Activated naive CD8-positive, alpha-beta T cell treated with anti-CD3 and anti-CD28 coated beads, Interleukin-2, amount 10 ng/mL, durations not matched to agents 7 days and 5 days (primary cell): Measurements from ENCODE around the gene P3H3. TPM values are rescaled to one million over a fixed set of nuclear protein-coding genes. Genes with fewer than 3 reads are reported as not detected.
"Not testable (repeated sequence)": the region's sequence is repeated elsewhere in the genome, so short reads cannot be mapped to it uniquely, and the experiment has no call there.

Experiments
- ATAC-seq: fragments of 150-1000 bp; cut with Tn5 transposase; one replicate; pipeline ENCODE4 v1.10.0; 2021; ENCODE audit warnings: low read depth, moderate library complexity
- POLR2A ChIA-PET: fragments of 350-600 bp; sonication (Branson Sonifier 250); formaldehyde crosslinking; loops from one replicate; lab custom pipeline; 2021; ENCODE audit warnings: antibody characterized with exemption; lab: Charles Lee
- DNase-seq: peaks from one replicate; pipeline ENCODE4 v3.0.0; 2021
- H3K27ac Mint-ChIP-seq: one replicate; pipeline ENCODE4 v1.8.0; 2022; ENCODE audit warnings: mild to moderate bottlenecking, mixed read lengths
- H3K27me3 Mint-ChIP-seq: one replicate; pipeline ENCODE4 v1.8.0; 2022; ENCODE audit warnings: mild to moderate bottlenecking, moderate library complexity, mixed read lengths
- H3K36me3 Mint-ChIP-seq: one replicate; pipeline ENCODE4 v1.8.0; 2021; ENCODE audit warnings: mild to moderate bottlenecking, mixed read lengths
- H3K4me1 Mint-ChIP-seq: one replicate; pipeline ENCODE4 v1.8.0; 2021; ENCODE audit warnings: mixed read lengths
- H3K4me3 Mint-ChIP-seq: one replicate; pipeline ENCODE4 v1.8.0; 2022; ENCODE audit warnings: mild to moderate bottlenecking, moderate library complexity, mixed read lengths
- H3K9me3 Mint-ChIP-seq: one replicate; pipeline ENCODE4 v1.8.0; 2021; ENCODE audit warnings: mixed read lengths
- total RNA-seq, 2 experiments: library from RNA; stranded (reverse); gene quantifications; one replicate each; pipeline ENCODE4 v1.2.3, GENCODE V29; 2021

Gene P3H3
- total RNA-seq, 2 experiments from 2014 or later = 6.3 to 7.0 TPM

- no peak overlapping the region for H3K4me3 Mint-ChIP-seq
- no peak for ATAC-seq
- peaks cover 9% of the 10 kb centered on the region for H3K36me3 Mint-ChIP-seq
- H3K4me1 Mint-ChIP-seq = peaks cover 2% of the 10 kb centered on the region
- H3K9me3 Mint-ChIP-seq = no peaks in the 10 kb centered on the region
- no peak for DNase-seq
- POLR2A ChIA-PET = no interaction called here
- no peak overlapping the region for H3K27ac Mint-ChIP-seq
- no peaks in the 10 kb centered on the region for H3K27me3 Mint-ChIP-seq
These were observed 56.3 kb downstream of the P3H3 start for GRCh38 chr12:6884539-6884938.

GRCh38 chr12:6886206-6886999, 58.2 kb downstream of the P3H3 start:
- H3K4me3 Mint-ChIP-seq, H3K27ac Mint-ChIP-seq, H3K27me3 Mint-ChIP-seq, H3K36me3 Mint-ChIP-seq, ATAC-seq, H3K4me1 Mint-ChIP-seq, DNase-seq, H3K9me3 Mint-ChIP-seq: not testable (repeated sequence)
- POLR2A ChIA-PET = interaction anchor here (1.1 kb wide), 1 partner anchor 18 kb away, joined by 3 read pairs; no protein-coding TSS in a partner anchor

GRCh38 chr12:6887460-6887859, 59.3 kb downstream of the P3H3 start:
- Mint-ChIP-seq H3K4me3 (no peak overlapping the region), H3K9me3 (no peaks in the 10 kb centered on the region), H3K27ac (no peak overlapping the region), H3K36me3 (peaks cover 7% of the 10 kb centered on the region), H3K27me3 (no peaks in the 10 kb centered on the region), H3K4me1 (peaks cover 15% of the 10 kb centered on the region)
- ATAC-seq (no peak), DNase-seq (no peak)
- POLR2A ChIA-PET = interaction anchor here (0.8 kb wide), 1 partner anchor 18 kb away, joined by 3 read pairs; no protein-coding TSS in a partner anchor

GRCh38 chr12:6888360-6888759, 60.2 kb downstream of the P3H3 start:
- ATAC-seq (no peak), DNase-seq (no peak)
- no peaks in the 10 kb centered on the region for H3K9me3 Mint-ChIP-seq
- H3K4me3 Mint-ChIP-seq = no peak overlapping the region
- no peak overlapping the region for H3K27ac Mint-ChIP-seq
- peaks cover 17% of the 10 kb centered on the region for H3K4me1 Mint-ChIP-seq
- H3K27me3 Mint-ChIP-seq = no peaks in the 10 kb centered on the region
- H3K36me3 Mint-ChIP-seq = peaks cover 5% of the 10 kb centered on the region
- POLR2A ChIA-PET = no interaction called here

- peaks cover 17% of the 10 kb centered on the region for H3K4me1 Mint-ChIP-seq
- H3K27ac Mint-ChIP-seq, ATAC-seq, H3K9me3 Mint-ChIP-seq, H3K27me3 Mint-ChIP-seq, H3K36me3 Mint-ChIP-seq, DNase-seq, POLR2A ChIA-PET, H3K4me3 Mint-ChIP-seq: not testable (repeated sequence)
These were observed 60.6 kb downstream of the P3H3 start for GRCh38 chr12:6888794-6889193.

Other genes with a start within 250 kb of the P3H3 start
- 100 to 1,000 TPM; 273 to 277 TPM for gene CHD4, start 221.0 kb upstream of the P3H3 start, total RNA-seq
- 10 to 100 TPM; 19.4 to 20.9 TPM for gene LPAR5, start 192.4 kb upstream of the P3H3 start, total RNA-seq
- gene ACRBP, start 181.0 kb upstream of the P3H3 start, total RNA-seq = 1 to 10 TPM; 8.0 to 8.8 TPM
- 10 to 100 TPM; 46.9 to 49.3 TPM for gene ING4, start 165.3 kb upstream of the P3H3 start, total RNA-seq
- gene ZNF384, start 139.0 kb upstream of the P3H3 start, total RNA-seq = 10 to 100 TPM; 79.5 to 88.2 TPM
- 1 to 10 TPM in 1 of 2 experiments, under 1 TPM in 1; 0.75 to 1.1 TPM for gene PIANP, start 127.6 kb upstream of the P3H3 start, total RNA-seq
- 10 to 100 TPM; 29.8 to 35.6 TPM for gene COPS7A, start 104.4 kb upstream of the P3H3 start, total RNA-seq
- gene MLF2, start 75.3 kb upstream of the P3H3 start, total RNA-seq = 100 to 1,000 TPM; 108 to 118 TPM
- gene PTMS, start 62.0 kb upstream of the P3H3 start, total RNA-seq = 10 to 100 TPM; 36.2 to 43.5 TPM
- 10 to 100 TPM; 46.6 to 52.1 TPM for gene LAG3, start 55.9 kb upstream of the P3H3 start, total RNA-seq
- 1 to 10 TPM; 2.6 to 3.0 TPM for gene CD4, start 38.9 kb upstream of the P3H3 start, total RNA-seq
- gene GPR162, start 6.6 kb upstream of the P3H3 start, total RNA-seq = under 1 TPM; 0.30 to 0.51 TPM
- 1 to 10 TPM; 2.6 to 3.1 TPM for gene GNB3, start 12.5 kb downstream of the P3H3 start, total RNA-seq
- gene CDCA3, start 22.9 kb downstream of the P3H3 start, total RNA-seq = 10 to 100 TPM; 76.7 to 85.2 TPM
- 10 to 100 TPM; 84.8 to 95.4 TPM for gene USP5, start 23.7 kb downstream of the P3H3 start, total RNA-seq
- 1,000 to 10,000 TPM; 1,129 to 1,200 TPM for gene TPI1, start 39.1 kb downstream of the P3H3 start, total RNA-seq
- 10 to 100 TPM; 16.4 to 17.0 TPM for gene SPSB2, start 44.9 kb downstream of the P3H3 start, total RNA-seq
- gene LRRC23, start 76.4 kb downstream of the P3H3 start, total RNA-seq = 1 to 10 TPM; 8.1 to 8.3 TPM
- 100 to 1,000 TPM; 231 to 242 TPM for gene ENO2, start 86.2 kb downstream of the P3H3 start, total RNA-seq
- 10 to 100 TPM; 31.0 to 31.3 TPM for gene ATN1, start 99.6 kb downstream of the P3H3 start, total RNA-seq
- gene RNU7-1, start 115.4 kb downstream of the P3H3 start, total RNA-seq = not detected
- gene C12orf57, start 115.6 kb downstream of the P3H3 start, total RNA-seq = 100 to 1,000 TPM; 210 to 217 TPM
- gene PTPN6, start 122.9 kb downstream of the P3H3 start, total RNA-seq = 100 to 1,000 TPM; 349 to 370 TPM
- gene PHB2, start 142.3 kb downstream of the P3H3 start, total RNA-seq = 100 to 1,000 TPM; 175 to 189 TPM
- gene EMG1, start 142.5 kb downstream of the P3H3 start, total RNA-seq = 10 to 100 TPM; 50.0 to 55.7 TPM
- gene LPCAT3, start 190.1 kb downstream of the P3H3 start, total RNA-seq = 10 to 100 TPM; 30.3 to 33.9 TPM
- gene C1S, start 232.3 kb downstream of the P3H3 start, total RNA-seq = 1 to 10 TPM; 1.3 TPM